Stimulated activated CD4-positive, alpha-beta T cell treated with anti-CD3 and anti-CD28 coated beads, Interleukin-4, amount 100 ng/mL, for 24 hours (primary cell): ENCODE measurements around the gene TMEM119.

Source experiments
- DNase-seq: peaks from one replicate; pipeline ENCODE4 v3.0.0-alpha.2; 2020

Gene TMEM119

GRCh38 chr12:108614639-108615038, 16.8 kb upstream of the TMEM119 start:
- DNase-seq, result no peak

- no peak for DNase-seq
These were observed 16.2 kb upstream of the TMEM119 start for GRCh38 chr12:108614041-108614440.

- DNase-seq, result no peak
These were observed 15.7 kb upstream of the TMEM119 start for GRCh38 chr12:108613548-108613947.

- no peak for DNase-seq
These were observed 15.0 kb upstream of the TMEM119 start for GRCh38 chr12:108612788-108613282.

- DNase-seq, result peak; percentile 64
These were observed 14.1 kb upstream of the TMEM119 start for GRCh38 chr12:108611884-108612415.

GRCh38 chr12:108610856-108611605, 13.1 kb upstream of the TMEM119 start:
- DNase-seq, result no peak

- no peak for DNase-seq
These were observed 12.5 kb upstream of the TMEM119 start for GRCh38 chr12:108610336-108610815.

GRCh38 chr12:108609537-108610335, 11.9 kb upstream of the TMEM119 start:
- no peak for DNase-seq

- no peak for DNase-seq
These were observed 10.7 kb upstream of the TMEM119 start for GRCh38 chr12:108608616-108609015.

GRCh38 chr12:108607981-108608600, 10.2 kb upstream of the TMEM119 start:
- no peak for DNase-seq

GRCh38 chr12:108606492-108606891, 8.6 kb upstream of the TMEM119 start:
- no peak for DNase-seq

GRCh38 chr12:108605690-108606406, 8.0 kb upstream of the TMEM119 start:
- no peak for DNase-seq

- no peak for DNase-seq
These were observed 7.3 kb upstream of the TMEM119 start for GRCh38 chr12:108605000-108605689.

- DNase-seq, result no peak
These were observed 6.5 kb upstream of the TMEM119 start for GRCh38 chr12:108604208-108604941.

GRCh38 chr12:108603743-108604142, 5.9 kb upstream of the TMEM119 start:
- no peak for DNase-seq

- no peak for DNase-seq
These were observed 5.3 kb upstream of the TMEM119 start for GRCh38 chr12:108602976-108603704.

GRCh38 chr12:108602209-108602705, 4.4 kb upstream of the TMEM119 start:
- DNase-seq, result no peak

- DNase-seq, result no peak
These were observed 2.8 kb upstream of the TMEM119 start for GRCh38 chr12:108600702-108601007.

- no peak for DNase-seq
These were observed 2.2 kb upstream of the TMEM119 start for GRCh38 chr12:108599948-108600701.

- DNase-seq, result no peak
These were observed 1.7 kb upstream of the TMEM119 start for GRCh38 chr12:108599541-108599940.
